GM21360 (cell line): ENCODE measurements around the gene PIEZO1.
"Not testable (repeated sequence)": the region's sequence is repeated elsewhere in the genome, so short reads cannot be mapped to it uniquely, and the experiment has no call there.

Experiments
- ATAC-seq: cut with Tn5 transposase; IDR thresholded peaks from one replicate; pipeline ENCODE4 v1.9.1; 2021; ENCODE audit warnings: mild to moderate bottlenecking, moderate library complexity; ENCODE audit not compliant: unreplicated experiment

Gene PIEZO1

GRCh38 chr16:88678224-88678979 is 106.6 kb downstream of the PIEZO1 start:
- ATAC-seq, result no peak

- no peak for ATAC-seq
Measured at GRCh38 chr16:88677721-88678120, 107.3 kb downstream of the PIEZO1 start.

- ATAC-seq, result no peak
Measured at GRCh38 chr16:88676502-88677242, 108.3 kb downstream of the PIEZO1 start.

GRCh38 chr16:88673716-88674379 is 111.2 kb downstream of the PIEZO1 start:
- no peak for ATAC-seq

GRCh38 chr16:88672776-88673175 is 112.2 kb downstream of the PIEZO1 start:
- no peak for ATAC-seq

GRCh38 chr16:88671806-88672205 is 113.2 kb downstream of the PIEZO1 start:
- ATAC-seq, result no peak

- ATAC-seq, result no peak
Measured at GRCh38 chr16:88669980-88670379, 115.0 kb downstream of the PIEZO1 start.

- ATAC-seq, result not testable (repeated sequence)
Measured at GRCh38 chr16:88669493-88669892, 115.5 kb downstream of the PIEZO1 start.

GRCh38 chr16:88667461-88667860 is 117.6 kb downstream of the PIEZO1 start:
- ATAC-seq, result no peak

GRCh38 chr16:88665570-88665969 is 119.5 kb downstream of the PIEZO1 start:
- no peak for ATAC-seq
